Activated T-cell treated with anti-CD3 and anti-CD28 coated beads for 1 hour (primary cell): ENCODE results near the gene OR1F1.
"Not testable (repeated sequence)": the region's sequence is repeated elsewhere in the genome, so short reads cannot be mapped to it uniquely, and the experiment has no call there.

Source experiments
- DNase-seq: peaks from one replicate; pipeline ENCODE4 v3.0.0-alpha.2; 2020; ENCODE audit warnings: low read depth

Gene OR1F1

DNA sequence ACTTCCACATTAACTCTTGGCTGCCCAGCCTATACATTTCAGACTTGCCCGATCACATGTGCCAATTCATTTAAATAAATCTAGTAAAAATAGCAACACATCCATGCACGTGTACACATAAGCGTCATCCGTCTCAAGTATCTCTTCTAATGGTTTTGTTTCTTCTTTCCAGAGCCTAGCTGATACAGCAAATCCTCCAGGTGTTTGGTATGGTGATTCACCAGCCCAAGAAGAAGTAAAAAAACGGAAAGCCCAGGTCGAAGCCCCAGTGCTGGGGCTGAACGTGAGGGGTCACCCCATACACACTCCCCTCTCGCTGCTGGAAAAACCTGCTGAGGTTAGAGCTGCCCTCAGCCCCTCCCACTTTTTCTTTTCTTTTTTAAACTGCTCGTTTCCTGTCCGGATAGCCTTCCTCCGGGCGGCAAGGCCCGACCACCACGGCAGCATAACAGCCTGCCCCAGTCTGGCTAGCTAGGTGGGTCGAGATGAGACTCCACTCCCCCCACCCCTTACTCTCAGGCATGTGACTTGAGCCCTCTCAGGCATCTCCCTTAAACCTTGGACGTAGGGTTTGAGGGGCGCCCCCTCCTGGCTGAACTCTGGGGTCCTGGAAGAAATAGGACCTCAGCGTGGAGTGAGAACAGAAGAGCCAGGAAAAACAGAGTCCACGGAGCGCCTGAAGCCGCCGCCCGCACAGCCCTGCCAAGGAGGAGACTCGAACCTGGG is 13.9 kb upstream of the OR1F1 start:
- no peak for DNase-seq

DNA sequence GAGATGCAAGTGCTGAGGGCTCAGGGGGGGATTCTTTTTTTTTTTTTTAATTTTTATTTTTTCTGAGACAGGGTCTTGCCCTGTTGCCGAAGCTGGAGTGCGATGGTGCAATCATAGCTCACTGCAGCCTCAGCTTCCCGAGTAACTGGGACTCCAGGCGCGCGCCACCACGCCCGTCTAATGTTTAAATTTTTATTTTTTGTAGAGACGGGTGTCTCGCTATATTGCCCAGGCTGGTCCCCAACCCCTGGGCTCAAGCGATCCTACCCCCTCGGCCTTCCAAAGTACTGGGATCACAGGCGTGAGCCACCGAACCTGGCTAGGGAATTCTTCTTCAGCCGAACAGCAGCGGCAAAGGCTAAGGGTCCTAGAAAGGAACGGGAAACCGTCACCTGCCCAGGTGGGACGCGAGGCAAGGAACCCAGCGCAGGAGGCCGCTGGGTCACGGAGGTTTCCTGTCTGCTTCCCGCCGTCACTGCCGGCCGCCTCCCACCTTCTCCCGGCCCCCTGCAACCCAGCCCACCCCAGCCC is 13.3 kb upstream of the OR1F1 start:
- no peak for DNase-seq

DNA sequence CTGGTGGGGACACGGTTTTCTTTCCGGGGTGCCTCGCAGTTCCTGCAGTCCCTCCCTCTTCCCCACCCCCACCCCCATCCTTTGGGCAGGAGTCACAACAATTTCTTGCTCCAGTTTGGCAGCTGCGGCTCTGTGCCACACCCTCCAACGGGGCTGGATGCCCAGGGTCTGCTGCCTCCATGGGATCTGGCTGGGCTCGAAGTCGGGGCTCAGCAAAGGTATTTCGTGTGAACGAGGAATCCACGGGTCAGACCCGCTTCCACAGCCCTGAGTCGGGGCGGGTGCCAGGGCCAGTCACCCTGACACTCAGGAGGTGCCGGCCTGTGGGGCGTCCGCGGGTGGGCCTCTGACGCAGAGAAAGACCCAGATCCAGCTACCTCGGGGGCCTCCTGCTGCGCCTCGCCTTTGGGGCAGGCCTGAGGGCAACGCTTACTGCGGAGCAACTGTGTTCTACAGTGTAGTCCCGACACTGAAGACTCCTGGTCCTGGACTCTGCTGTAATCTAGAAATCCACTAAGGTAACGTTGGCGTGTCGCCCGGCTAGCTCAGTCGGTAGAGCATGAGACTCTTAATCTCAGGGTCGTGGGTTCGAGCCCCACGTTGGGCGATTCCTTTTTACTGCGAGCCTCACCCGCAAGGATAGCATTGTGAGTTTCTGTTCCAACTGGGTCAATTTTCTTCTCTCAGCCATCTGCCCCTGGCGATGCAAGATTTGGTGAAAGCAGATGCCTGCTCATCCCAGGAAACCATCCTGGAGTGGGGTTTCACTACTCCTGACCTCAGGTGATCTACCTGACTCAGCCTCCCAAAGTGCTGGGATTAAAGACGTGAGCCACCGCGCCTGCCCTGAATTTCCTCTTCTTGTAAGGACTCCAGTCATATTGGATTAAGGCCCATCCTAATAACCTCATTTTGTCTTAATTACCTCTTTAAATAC is 12.6 kb upstream of the OR1F1 start:
- DNase-seq: no peak

DNA sequence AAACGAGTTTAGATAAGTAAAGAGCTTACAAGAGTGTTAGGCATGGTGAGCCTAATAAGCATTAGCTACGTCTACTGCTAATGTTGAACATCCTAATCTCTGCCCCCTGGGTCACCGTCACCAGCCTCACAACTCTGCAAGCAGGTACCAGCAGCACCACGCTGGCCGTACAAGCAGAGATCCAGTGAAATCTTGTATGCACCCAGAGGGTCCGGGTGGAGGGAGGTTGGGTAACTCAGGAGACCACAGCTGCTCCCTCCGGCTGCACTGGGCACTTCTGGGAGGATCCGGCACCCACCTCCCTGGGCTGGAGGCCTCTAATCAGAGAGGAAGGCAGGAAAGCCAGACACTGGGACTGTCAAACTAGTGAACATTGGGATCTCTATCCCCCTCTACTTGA is 8.4 kb upstream of the OR1F1 start:
- DNase-seq: no peak

DNA sequence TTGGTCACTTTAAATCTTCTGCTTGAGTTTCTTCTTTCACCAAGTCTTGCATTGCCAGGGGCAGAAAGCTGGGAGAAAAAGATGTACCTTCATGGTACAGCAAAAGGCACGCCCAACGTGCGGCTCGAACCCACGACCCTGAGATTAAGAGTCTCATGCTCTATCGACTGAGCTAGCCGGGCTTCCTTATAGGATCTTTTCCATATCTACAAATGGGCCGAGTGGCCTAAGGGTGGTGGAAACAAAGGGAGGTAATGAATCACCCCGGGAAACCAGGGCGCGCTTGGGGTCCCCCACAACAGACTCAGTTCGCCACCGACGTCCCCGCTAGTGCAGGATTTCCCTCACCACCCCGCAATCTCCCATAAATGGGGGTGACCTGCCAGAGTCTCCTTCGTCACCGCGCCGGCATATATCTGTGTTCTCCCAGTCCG is 7.5 kb upstream of the OR1F1 start:
- DNase-seq: no peak

DNA sequence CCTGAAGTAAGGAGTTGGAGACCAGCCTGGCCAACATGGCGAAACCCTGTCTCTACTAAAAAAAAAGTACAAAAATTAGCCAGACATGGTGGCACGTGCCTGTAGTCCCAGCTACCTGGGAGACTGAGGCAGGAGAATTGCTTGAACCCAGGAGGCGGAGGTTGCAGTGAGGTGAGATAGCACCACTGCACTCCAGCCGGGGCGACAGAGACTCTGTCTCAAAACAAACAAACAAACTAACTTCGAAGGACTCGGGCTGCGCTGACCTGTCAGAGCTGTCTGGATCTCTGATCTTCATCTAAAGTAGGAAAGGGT is 5.8 kb upstream of the OR1F1 start:
- DNase-seq: not testable (repeated sequence)

DNA sequence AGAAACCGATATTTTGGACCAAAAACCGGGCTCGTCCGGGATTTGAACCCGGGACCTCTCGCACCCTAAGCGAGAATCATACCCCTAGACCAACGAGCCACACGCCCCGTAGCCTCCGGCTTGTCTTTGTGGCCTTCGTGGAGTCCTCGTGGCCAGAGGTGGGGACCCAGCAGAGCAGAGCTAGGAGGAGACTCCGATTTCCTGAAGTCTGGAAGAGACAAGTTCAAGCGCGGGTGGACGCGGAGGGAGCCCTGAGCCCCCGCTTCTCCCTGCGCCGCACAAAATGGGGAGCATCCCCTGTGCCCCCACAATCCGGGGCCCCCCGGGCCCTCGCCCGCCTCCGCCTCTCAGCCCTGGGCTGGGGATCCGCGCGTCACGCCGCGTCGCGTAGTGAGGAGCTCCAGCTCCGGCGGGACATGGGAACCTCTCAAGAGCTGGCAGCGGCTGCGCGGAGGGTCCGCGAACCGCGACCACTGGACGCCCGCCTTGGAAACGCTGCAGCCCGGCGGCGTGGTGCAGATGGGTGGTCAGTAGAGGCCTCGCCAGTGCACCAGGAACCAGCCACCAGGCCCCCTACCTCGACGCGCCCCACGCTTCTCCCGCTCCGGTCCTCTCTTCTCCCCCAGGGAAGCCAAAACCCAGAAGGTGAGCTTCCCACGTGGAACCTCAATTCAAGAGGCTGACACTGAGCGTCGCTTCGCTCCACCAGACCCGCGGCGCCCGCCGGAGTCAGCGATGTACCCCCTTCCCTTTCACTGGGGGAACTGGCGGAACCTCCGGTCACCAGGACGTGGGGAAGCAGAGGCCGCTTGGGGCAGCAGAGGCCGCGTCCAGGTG is 5.2 kb upstream of the OR1F1 start:
- DNase-seq: no peak

DNA sequence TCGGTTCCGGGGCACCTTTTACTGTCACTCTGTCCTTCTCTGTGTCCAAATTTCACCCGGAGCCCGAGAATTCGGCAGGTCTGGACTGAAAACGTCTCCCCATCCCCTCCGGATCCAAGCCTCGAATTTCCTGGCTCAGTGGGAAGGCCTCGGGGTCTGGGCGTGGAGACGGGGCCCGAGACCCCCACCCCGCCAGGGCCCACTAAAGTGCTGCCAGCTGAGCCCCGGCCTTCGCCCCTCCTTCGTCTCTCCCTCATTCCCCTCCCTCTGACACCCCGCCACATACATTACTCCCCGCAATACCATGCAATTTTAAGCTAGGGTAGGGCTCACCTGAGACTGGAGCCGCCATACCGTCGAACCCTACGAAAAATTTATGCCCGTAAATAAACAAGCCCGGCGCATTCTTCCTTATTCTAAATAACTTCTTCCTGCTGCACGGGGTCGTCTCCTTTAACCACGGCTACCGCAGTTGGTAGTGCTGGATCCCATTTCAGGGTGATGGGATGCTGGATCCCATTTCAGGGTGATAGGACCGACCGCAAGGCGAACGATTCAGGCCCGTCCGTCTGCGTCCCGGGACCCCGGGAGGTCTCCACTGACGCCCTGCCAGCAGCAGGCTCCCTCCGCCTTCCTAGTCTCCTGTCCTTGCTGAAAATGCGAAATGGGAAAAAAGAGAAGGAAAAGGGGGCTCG is 4.4 kb upstream of the OR1F1 start:
- DNase-seq: no peak

DNA sequence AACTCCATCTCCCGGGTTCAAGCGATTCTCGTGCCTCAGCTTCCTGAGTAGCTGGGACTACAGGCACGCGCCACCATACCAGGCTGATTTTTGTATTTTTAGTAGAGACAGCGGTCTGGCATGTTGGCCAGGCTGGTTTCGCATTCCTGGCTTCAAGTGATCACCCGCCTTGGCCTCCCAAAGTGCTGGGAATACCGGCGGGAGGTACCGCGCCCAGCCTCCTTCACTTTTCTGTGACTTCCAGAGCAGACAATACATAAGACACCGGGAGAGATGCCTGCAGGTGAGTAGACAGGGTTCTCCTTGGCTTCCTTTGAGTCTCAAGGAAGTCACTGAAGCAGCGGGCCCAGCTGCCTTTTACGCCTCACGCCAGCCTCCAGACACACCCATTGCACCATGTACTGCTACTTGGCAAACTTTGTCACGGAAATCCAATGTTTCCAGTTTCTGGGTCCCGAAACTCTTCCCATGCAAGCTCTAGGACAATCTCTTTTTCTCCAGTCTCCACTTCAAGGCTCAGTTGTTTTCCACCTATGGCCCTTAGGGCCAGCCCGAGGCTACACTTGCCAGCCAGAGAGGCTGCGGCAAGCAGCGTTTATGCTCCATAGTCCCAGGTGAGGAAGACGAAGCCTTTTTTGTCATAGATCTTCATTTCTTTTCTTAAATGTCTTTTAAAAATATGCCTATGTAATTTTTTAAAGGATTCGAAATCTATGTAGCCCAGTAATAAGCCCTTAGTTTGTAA is 886 bp upstream of the OR1F1 start:
- DNase-seq: no peak

DNA sequence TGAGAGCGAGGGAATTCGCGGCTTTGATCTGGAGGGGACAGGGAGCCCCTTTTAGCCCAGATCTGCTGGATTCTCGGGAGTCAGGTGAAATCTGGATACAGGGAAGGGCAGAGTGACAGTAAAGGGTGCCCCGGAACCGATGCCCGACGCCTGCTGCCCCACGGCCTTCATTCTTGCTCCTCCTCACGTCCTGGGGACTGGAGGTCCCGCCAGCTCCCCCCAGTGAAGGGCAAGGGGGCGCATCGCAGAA is 596 bp downstream of the OR1F1 start:
- DNase-seq: no peak

DNA sequence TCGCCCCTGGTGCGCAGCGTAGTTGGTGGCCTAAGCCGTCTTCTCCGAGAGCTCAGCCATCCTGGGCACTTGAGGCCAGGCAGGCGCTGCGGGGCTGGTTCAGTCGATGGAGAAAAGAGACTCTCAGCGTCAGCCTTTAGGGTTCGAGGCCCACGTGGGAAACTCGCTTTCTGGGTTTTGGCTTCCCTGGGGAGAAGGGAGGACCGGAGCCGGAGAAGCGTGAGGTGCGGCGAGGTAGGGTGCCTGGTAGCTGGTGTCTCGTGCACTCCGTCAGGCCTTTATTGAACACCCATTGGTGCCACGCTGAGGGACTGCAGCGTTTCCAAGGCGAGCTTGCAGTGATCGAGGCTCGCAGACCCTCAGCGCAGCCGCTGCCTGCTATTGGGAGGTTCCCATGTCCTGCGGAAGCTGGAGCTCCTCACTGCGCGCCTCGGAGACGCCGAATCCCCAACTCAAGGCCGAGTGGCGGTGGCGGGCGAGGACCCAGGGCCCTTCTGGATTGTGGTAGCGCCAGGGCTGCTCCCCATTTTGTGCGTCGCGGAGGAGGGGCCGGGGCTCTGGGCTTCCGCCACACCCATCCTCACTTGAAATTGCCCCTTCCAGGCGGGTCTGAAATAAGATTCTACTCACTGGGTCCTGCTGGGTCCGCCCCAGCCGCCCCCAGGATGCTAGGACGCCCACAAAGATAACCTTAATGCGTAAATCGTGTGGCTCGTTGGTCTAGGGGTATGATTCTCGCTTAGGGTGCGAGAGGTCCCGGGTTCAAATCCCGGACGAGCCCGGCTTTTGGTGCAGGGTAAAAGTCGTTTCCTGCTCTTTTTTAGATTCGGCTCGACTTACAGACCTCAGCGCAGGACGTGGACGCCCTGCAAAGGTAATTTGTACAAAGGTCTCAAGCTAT is 1.2 kb downstream of the OR1F1 start:
- DNase-seq: no peak

DNA sequence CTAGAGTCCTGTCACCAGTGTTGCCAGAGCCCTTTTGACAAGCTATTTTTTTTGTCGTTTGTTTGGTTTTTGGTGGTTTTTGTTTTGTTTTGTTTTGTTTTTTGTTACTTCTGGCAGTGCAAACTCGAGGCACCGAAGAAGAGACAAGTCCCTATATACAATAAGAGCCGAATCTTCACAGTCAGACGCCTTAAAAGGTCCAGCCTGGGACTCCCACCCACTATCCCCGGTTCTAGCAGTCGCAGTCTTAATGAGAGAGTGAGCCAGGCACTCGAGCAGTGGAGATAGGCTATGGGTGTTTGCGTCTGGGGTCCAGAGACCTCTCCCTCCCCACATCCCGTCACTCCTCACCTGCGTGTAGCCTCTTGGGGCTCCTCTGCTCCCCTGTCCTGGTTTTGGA is 1.9 kb downstream of the OR1F1 start:
- no peak for DNase-seq

DNA sequence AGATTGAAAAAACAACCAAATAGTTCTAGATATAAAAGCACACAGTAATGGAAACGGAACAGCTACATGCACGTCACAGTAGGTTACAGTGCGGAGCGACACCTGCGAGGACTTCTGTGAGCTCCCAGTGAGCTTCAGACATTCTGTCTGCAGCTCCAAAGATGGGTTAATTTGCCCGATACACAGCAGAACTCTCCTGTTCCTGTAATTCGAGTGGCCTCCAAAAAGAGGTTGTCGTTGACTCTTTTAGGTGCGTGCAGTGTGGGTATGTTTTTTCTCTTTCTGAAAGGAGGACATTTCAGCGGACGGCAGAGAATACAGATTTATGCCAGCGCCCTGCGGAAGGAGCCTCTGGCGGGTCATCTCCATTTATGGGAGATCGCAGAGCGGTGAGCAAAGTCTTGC is 2.9 kb downstream of the OR1F1 start:
- DNase-seq: no peak

DNA sequence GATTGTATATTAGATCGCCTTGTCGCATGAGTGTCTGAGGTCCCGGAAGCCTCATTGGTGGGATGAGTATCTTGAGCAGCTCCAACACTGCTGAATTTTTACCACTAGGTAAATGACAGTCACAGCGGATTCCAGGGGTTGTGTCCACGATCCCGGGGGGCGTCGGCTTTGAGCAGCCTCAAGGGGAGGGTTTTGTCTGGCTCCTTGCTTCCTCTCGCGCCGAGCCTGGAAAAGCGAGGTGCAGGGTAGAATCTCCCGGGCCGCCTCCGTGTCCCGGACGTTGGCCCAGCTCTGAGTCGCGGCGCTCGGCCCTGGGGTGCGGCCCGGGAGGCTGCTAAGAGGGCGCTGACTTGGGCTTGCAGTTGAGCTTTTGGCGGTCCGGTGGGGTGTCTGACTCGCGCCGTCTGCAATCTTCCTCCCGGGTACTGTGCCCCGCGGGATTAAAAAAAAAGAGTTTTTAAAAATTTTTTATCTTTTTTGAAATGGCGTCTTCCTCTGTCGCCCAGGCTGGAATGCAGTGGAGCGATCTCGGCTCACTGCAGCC is 4.5 kb downstream of the OR1F1 start:
- no peak for DNase-seq

DNA sequence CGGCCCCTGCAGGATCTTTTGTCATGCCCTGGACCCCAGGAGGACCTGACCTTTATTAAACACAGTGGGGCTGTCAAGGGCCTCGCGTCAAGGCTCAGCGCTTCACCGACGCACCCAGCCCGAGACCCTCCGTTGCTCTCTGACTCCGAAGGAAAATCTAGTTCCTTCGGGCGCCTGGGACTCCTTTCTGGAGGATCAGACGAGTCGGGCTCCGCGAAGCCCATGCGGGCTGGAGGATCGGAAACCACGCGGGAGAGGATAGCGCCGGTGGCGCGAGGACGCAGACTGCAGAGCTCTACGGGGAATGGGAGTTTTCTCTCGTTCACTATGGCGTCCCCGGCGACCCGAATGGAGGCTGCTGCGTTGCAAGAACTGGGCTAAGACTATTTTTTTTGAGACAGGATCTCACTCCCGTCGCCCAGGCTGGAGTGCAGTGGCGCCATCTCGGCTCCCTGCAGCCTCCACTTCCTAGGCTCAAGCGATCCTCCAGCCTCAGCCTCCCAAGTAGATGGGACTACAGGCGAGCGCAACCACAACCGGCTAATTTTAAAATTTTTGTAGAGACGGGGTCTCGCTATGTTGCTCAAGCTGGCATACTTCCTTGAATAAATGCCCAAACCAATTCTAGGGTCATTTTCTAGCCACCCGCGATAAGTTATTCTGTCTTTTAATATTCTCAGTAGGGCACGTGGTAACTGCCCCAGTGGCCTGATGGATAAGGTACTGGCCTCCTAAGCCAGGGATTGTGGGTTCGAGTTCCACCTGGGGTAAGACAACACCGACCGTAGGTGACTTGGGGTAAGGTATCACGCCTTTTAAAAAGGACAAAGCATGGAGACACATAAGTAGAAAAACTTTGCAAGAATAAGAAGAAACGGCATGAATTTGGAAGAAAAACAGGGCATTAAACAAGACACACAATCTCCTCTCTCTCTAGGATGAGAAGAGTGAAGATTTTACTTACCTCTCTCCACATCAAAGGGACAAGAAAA is 5.5 kb downstream of the OR1F1 start:
- DNase-seq: no peak

DNA sequence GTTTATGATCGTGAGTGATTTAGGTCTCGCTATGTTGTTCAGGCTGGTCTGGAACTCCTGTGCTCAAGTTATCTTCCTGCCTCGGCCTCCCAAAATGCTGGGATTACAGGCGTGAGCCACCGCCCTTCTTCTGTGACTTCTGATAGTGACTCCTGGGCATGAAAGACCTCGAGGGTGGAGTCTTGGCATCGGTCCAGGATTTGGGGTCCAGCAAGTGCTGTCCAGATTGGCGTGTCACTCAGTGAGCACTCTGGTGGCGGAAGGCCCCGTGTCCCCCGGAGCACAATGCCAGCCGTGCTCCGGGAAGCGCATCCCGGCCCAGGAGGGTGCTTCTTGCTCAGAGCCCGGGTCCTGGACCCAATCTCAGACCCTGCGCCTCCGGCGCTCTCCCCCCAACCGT is 6.8 kb downstream of the OR1F1 start:
- no peak for DNase-seq

DNA sequence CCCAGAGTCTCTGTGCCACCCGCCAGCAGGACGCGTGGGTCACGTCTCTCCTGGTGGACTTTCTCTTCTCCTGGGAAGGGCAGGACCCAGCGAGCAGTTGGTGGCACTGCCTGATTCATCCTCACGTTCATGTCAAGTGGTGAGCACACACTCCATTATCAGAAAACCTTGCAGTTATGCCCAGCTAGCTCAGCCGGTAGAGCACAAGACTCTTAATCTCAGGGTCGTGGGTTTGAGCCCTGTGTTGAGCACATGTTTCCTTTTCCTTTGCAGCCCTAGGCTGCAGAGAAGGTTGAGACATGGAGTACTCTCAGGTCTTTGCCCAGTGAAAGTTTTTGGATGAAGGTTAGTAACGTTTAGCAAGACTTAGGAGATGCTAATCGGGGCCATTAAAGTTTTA is 8.0 kb downstream of the OR1F1 start:
- DNase-seq: no peak

DNA sequence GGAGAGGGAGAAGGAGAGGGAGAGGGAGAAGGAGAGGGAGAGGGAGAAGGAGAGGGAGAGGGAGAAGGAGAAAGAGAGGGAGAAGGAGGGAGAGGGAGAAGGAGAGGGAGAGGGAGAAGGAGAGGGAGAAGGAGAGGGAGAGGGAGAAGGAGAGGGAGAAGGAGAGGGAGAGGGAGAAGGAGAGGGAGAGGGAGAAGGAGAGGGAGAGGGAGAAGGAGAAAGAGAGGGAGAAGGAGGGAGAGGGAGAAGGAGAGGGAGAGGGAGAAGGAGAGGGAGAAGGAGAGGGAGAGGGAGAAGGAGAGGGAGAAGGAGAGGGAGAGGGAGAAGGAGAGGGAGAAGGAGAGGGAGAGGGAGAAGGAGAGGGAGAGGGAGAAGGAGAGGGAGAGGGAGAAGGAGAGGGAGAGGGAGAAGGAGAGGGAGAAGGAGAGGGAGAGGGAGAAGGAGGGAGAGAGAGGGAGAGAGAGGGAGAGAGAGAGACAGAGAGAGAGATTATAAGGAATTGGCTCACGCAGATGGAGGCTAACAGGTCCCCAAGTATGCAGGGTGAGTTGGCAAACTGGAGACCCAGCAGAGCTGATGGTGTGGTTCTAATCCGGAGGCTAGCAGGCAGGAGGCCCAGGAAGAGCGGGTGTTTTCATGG is 9.8 kb downstream of the OR1F1 start:
- not testable (repeated sequence) for DNase-seq
